Skeletal muscle tissue (tissue), 4 donors: Measurements from ENCODE around the gene ARHGAP10. TPM values are rescaled to one million over a fixed set of nuclear protein-coding genes. Genes with fewer than 3 reads are reported as not detected.
A peak's percentile ranks its signal among the peaks of the same experiment; 100 is the strongest.

Source experiments
- H3K27ac ChIP-seq: one replicate; pipeline ENCODE4 v1.7.0; 2013; ENCODE audit warnings: mild to moderate bottlenecking, low read depth, low read length, inconsistent platforms
- H3K27me3 ChIP-seq, 3 donors: one replicate each; pipeline ENCODE4 v1.7.0; 2013; ENCODE audit warnings: low read length in 3 of 3; ENCODE audit not compliant: control insufficient read depth in 3 of 3, insufficient read depth in 3 of 3
- H3K36me3 ChIP-seq, 3 donors: one replicate each; pipeline ENCODE4 v1.7.0; 2013; ENCODE audit warnings: low read length in 3 of 3; ENCODE audit not compliant: control insufficient read depth in 3 of 3, insufficient read depth in 3 of 3
- H3K4me1 ChIP-seq, 3 donors: one replicate each; pipeline ENCODE4 v1.7.0; 2013; ENCODE audit warnings: low read length in 3 of 3, mild to moderate bottlenecking in 3 of 3; ENCODE audit not compliant: control insufficient read depth in 3 of 3, insufficient read depth in 3 of 3
- H3K4me3 ChIP-seq, 3 donors: one replicate each; pipeline ENCODE4 v1.7.0; 2013; ENCODE audit warnings: low read length in 3 of 3
- H3K9ac ChIP-seq, 3 donors: one replicate each; pipeline ENCODE4 v1.7.0; 2013; ENCODE audit warnings: low read length in 3 of 3, mild to moderate bottlenecking in 3 of 3, moderate library complexity in 2 of 3, low read depth in 1 of 3
- H3K9me3 ChIP-seq, 3 donors: one replicate each; pipeline ENCODE4 v1.7.0; 2013; ENCODE audit warnings: low read length in 3 of 3; ENCODE audit not compliant: control insufficient read depth in 3 of 3
- total RNA-seq: library from RNA; depleted of rRNA; stranded (reverse); fragments of >200 nt; gene quantifications from one replicate; pipeline ENCODE4 v1.2.3, GENCODE V29; 2014
- donor health status: Osteomylitis.

ARHGAP10 gene
- total RNA-seq, 1 donor from 2014 or later: 88.7 TPM

DNA sequence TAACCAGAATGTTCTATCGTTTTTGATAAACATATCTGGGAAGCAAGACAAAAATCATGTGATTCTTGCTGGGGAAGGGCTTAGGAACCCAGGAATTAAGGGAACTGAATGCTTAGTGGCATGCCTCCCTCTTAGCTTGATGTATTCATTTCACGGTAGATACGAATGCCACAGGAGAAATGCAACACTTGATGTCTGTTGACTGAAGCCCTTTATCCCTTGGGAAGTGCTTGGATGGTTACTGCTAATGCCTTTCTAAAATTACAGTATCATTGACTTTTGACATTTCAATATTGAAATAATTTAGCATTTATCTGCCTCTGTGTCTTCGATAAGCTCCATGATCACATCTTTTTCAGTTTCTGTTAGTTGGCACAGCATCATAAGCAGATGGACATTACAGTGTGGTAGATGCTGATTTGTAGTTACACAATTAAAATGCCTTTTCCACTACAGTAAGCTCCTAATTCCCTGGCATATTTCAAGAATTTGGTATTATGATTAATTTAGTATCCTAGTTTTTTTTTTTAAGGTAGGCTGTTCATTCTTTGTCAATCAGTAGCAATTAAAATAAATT is 226.7 kb downstream of the ARHGAP10 start:
- Histone ChIP-seq H3K4me1 (peaks cover 10 to 17% (median 12%) of the 10 kb centered on the region in 3 donors), H3K36me3 (peaks cover 0 to 1% (median 0%) of the 10 kb centered on the region in 3 donors), H3K27me3 (no peaks in the 10 kb centered on the region), H3K27ac (peak overlapping the region; percentile 52), H3K4me3 (peak overlapping the region in 1 of 3 donors; percentile 3), H3K9me3 (no peaks in the 10 kb centered on the region), H3K9ac (no peak overlapping the region)

DNA sequence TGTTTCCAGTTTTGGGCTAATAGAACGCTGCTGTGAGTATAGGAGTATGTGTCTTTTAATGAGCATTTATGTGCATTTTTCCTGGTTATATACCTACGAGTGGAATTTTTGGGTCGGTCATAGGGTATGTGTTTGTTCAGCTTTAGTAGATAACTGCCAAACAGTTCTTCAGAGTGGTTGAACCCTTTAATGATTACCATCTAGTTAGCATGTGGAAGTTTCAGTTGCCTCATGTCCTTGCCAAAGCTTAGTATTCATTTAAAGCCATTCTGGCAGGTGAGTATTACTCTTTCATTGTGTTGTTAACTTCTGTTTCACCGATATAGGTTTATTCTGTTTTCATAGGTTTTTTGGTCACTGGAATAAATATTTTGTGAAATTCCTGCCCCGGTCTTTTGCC is 229.1 kb downstream of the ARHGAP10 start:
- H3K4me3 ChIP-seq: no peak overlapping the region
- H3K27ac ChIP-seq: no peak overlapping the region
- H3K9ac ChIP-seq: no peak overlapping the region
- H3K4me1 ChIP-seq: peaks cover 10 to 17% (median 11%) of the 10 kb centered on the region in 3 donors
- peaks cover 0 to 3% (median 0%) of the 10 kb centered on the region in 3 donors for H3K36me3 ChIP-seq
- H3K9me3 ChIP-seq: no peaks in the 10 kb centered on the region
- no peaks in the 10 kb centered on the region for H3K27me3 ChIP-seq

DNA sequence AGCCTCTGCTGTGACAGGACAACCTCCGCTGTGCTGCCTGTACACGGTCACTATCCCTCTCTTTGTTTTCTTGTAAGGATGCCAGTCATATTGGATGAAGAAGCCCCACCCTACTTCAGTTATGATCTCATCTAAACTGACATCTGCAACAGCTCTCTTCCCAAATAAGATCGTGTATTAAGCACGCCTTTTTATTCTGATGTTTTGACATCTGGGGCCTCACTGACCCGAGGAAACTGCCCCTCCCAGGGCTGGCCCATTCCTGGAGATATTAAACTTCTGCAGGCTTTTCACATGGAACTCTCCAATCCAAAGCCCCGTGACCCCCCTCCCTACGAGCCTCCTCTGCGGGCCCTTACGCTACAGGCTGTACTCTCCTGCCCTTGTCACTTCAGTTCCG is 232.0 kb downstream of the ARHGAP10 start:
- Histone ChIP-seq H3K27ac (no peak overlapping the region), H3K4me1 (peaks cover 0 to 2% (median 1%) of the 10 kb centered on the region in 3 donors), H3K4me3 (no peak overlapping the region)

DNA sequence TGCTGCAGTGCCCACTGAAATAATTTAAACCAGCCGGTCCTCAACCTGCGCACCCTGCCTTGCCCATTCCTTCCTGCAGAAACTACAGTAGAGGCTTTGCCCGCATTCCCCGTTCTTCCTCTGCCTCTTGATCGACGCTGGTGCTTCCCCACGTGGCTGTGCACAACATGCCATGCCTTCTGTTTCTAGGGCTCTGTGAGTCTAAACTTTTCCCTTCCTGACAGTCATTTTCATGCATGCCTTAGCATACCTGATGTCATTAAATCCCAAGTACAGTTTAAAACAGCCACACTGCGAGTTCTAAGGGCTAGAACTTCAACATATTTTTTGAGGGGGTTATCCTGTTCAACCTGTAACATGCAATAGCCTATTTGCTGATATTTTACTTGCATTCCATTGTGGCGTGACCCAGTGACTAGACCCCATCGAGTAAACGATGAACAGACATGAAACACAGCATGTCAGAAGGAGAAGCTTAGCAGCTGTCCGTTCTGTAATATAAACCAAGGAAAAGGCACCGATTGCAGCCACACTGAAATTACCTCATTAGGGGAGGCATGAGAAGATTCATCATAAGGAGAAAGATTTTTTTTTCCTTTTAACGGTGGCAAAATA is 232.5 kb downstream of the ARHGAP10 start:
- Histone ChIP-seq H3K36me3 (peaks cover 0 to 17% (median 8%) of the 10 kb centered on the region in 3 donors), H3K4me1 (peaks cover 0 to 4% (median 3%) of the 10 kb centered on the region in 3 donors), H3K9me3 (no peaks in the 10 kb centered on the region), H3K9ac (no peak overlapping the region), H3K27ac (no peak overlapping the region), H3K27me3 (no peaks in the 10 kb centered on the region), H3K4me3 (no peak overlapping the region)

More for the DNA sequence above, 232.0 kb downstream of the ARHGAP10 start:
- Histone ChIP-seq H3K9me3 (no peaks in the 10 kb centered on the region), H3K9ac (no peak overlapping the region), H3K27me3 (no peaks in the 10 kb centered on the region), H3K36me3 (peaks cover 0 to 17% (median 8%) of the 10 kb centered on the region in 3 donors)

DNA sequence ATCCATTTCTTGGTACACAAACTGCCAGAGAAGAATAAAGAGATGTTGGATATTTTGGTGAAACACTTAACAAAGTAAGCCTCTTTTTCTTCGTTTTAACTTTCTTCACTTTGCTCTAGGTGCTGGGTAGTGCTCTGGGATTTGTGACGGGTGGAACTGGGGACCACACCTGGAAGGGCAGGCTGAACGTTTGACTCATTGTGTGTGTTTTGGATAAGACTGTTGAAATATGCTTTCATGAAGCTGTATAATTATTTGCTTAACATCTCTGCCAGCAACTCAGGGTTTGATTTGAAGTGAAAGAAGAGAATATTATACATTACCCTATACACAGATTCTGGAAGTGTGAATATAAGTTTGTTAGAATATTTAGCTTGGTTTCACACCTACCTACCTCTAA is 233.2 kb downstream of the ARHGAP10 start:
- Histone ChIP-seq H3K9me3 (no peaks in the 10 kb centered on the region), H3K27ac (no peak overlapping the region), H3K4me3 (no peak overlapping the region), H3K36me3 (peaks cover 0 to 17% (median 8%) of the 10 kb centered on the region in 3 donors), H3K9ac (no peak overlapping the region), H3K27me3 (no peaks in the 10 kb centered on the region), H3K4me1 (peaks cover 0 to 11% (median 7%) of the 10 kb centered on the region in 3 donors)

DNA sequence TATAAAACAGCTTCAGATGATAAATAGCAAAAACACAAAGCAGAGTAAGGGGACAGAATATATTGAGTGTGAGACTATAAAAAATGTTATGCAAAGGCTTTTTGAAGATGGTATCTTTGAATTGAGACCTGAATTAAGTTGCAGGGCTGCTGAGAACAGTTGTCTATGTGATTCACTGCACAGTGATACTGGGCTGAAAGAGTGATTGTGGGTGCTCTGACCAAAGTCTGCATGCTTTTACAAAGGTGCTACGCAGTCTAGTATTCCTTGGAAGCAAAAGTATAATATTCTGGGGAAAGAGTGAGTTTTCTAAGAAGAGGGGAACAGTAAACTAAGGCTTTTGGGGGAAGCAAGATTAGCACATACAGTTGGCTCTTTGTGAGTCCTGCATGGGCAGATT is 234.0 kb downstream of the ARHGAP10 start:
- H3K4me3 ChIP-seq: no peak overlapping the region
- H3K27ac ChIP-seq: no peak overlapping the region
- H3K36me3 ChIP-seq: peaks cover 0 to 17% (median 8%) of the 10 kb centered on the region in 3 donors
- H3K9ac ChIP-seq: no peak overlapping the region
- no peaks in the 10 kb centered on the region for H3K9me3 ChIP-seq
- no peaks in the 10 kb centered on the region for H3K27me3 ChIP-seq
- H3K4me1 ChIP-seq: peaks cover 0 to 12% (median 7%) of the 10 kb centered on the region in 3 donors

DNA sequence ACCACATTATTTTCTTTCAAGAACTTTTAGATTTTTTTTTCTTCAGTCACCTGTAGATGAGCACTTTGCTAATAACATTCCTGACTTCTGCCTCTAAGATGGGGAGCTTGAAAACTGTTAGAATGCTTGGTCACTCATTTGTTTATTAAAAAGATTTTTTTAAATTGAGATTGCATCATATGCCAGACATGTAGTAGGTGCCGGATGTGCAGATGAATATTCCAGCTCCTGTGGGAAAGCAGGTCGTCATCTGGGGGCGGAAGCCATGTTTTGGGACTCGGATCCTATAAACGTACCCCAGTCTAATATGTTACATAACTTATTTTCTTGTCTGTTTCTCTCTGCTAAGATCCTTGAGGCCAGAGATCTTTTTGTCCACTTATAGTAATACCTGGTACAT is 236.8 kb downstream of the ARHGAP10 start:
- Histone ChIP-seq H3K27ac (no peak overlapping the region), H3K36me3 (peaks cover 0 to 15% (median 8%) of the 10 kb centered on the region in 3 donors)

DNA sequence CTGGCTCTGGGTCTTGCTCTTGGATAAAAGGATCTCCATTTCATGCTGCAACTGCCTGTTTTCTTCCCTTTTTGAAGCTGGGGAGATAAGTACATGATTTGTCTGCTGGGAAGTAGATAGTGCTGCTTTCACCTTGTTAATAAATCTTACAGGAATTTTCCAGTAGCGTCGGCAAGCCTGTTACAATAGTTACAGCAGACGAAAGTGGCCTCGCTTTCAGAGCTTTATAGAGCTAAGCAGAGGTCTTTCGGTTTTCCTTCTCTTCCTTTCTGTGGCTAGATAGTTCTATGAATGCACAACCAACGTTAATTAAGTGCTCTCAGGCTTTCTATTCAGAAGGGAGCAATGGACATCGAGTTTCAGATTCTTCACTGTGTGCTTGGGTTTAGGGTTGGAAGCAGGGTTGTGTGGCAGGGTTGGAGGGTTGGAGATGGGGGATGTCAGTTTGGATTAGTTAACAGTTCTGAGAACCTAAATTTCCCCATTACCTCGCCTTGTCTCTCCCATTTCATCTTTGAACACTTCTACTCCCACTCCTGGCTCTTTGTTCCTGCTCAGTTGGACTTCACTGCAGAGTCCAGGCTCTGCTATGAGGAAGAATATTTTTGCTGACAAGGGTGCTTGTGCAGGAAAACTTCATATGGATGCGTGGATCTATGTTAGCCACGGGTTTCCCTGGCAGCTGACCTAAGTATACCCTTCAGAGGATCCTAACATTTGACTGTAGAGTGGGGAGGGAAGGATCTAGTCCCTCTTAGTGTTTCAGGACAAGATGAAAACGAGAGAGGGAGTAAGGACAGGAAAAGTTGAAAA is 237.9 kb downstream of the ARHGAP10 start:
- no peak overlapping the region for H3K4me3 ChIP-seq
- H3K36me3 ChIP-seq: peaks cover 0 to 14% (median 8%) of the 10 kb centered on the region in 3 donors
- H3K27ac ChIP-seq: peak overlapping the region; percentile 3
- no peaks in the 10 kb centered on the region for H3K27me3 ChIP-seq
- H3K9ac ChIP-seq: no peak overlapping the region
- H3K9me3 ChIP-seq: no peaks in the 10 kb centered on the region
- peaks cover 0 to 16% (median 16%) of the 10 kb centered on the region in 3 donors for H3K4me1 ChIP-seq

More for the DNA sequence above, 236.8 kb downstream of the ARHGAP10 start:
- no peaks in the 10 kb centered on the region for H3K9me3 ChIP-seq
- no peak overlapping the region for H3K4me3 ChIP-seq
- H3K27me3 ChIP-seq: no peaks in the 10 kb centered on the region
- H3K9ac ChIP-seq: no peak overlapping the region
- peaks cover 0 to 16% (median 16%) of the 10 kb centered on the region in 3 donors for H3K4me1 ChIP-seq

DNA sequence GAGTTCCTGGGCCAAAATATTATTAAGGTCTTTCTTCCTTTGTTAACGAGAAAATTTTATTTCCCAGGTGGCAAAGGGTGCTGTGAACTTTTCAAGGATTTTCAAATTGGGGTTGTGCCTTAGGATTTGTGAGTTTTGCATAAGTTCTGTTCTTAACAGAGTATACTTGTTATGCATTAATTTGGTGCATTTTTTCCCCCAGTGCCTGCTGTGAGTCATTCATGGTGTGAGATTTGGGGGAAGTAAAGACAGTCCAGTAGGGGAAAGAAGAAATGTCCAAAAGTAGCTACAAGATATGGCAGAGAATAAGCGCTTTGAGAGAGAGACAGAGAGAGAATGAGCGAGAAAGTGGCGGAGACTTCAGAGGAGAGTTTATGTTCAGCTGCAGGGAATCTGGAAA is 239.2 kb downstream of the ARHGAP10 start:
- no peak overlapping the region for H3K27ac ChIP-seq
- H3K4me1 ChIP-seq: peaks cover 7 to 27% (median 26%) of the 10 kb centered on the region in 3 donors
- H3K4me3 ChIP-seq: no peak overlapping the region
- no peak overlapping the region for H3K9ac ChIP-seq
- no peaks in the 10 kb centered on the region for H3K9me3 ChIP-seq
- no peaks in the 10 kb centered on the region for H3K27me3 ChIP-seq
- H3K36me3 ChIP-seq: peaks cover 0 to 14% (median 8%) of the 10 kb centered on the region in 3 donors
